ENCODE measurements around the gene DDX10.

Gene DDX10

DNA sequence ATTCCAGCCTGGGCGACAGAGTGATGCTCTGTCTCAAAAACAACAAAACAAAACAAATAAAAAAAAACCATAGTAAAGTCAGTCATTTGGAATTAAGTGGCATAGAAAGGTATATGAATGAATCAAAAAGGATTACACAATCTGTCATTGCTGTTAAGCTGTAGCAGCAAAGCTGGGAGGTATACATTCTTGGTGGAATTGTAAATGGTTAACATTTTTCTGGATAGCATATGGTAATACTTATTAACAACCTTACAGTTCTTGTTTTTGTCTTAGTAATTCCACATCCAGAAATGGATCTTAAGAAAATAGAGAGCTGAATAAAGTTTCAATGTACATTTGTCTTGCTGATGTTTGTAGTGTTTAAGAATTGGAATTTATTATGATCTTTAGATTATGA, 30.0 kb downstream of the DDX10 start:
- Histone ChIP-seq H3K36me3 (ENCODE audit: insufficient read depth, low read length) (peaks cover 5% of the 10 kb centered on the region), H3K27me3 (ENCODE audit: control insufficient read depth in 1 of 2, insufficient read depth in 2 of 2, low read length in 2 of 2) (no peaks in the 10 kb centered on the region), H3K27ac (ENCODE audit: low read depth, low read length) (no peak overlapping the region), H3K4me1 (ENCODE audit: insufficient read depth, low read length) (no peaks in the 10 kb centered on the region), H3K9ac (ENCODE audit: low read length) (no peak overlapping the region), H3K4me3 (ENCODE audit: low read depth in 1 of 2, low read length in 2 of 2) (no peak overlapping the region), H3K9me3 (ENCODE audit: low read length) (no peaks in the 10 kb centered on the region)

DNA sequence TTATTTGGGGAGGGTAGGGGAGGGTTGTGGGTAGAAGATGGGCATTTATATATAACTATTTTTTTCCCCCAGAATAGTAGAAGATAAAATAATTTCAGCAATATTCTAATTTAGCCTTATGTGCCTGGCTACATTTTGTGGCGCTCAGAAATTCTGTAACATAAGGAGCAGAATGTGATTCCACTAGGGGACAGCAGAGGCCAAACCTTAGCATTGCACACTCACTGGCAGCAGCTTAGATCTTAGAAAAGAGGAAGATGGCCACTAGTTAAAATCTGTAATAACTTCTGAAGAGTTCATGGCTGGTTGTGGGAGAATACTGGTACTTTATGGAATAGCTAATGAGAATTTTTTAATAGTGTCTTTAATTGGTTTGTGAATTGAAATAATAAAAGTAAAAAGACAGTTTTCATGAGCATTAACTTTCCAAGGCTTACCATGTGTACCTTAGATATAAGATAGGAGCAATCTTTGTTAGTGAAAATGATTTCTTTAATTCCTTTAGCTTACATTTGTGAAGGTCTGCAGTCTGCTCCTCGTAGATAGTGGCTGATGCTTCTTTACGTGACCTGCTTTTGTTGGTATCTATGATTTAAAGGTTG, 33.1 kb downstream of the DDX10 start:
- H3K36me3 ChIP-seq (ENCODE audit: insufficient read depth, low read length), result peaks cover 5% of the 10 kb centered on the region
- no peak overlapping the region for H3K9ac ChIP-seq (ENCODE audit: low read length)
- H3K27me3 ChIP-seq (ENCODE audit: control insufficient read depth in 1 of 2, insufficient read depth in 2 of 2, low read length in 2 of 2), result no peaks in the 10 kb centered on the region
- H3K4me3 ChIP-seq (ENCODE audit: low read depth in 1 of 2, low read length in 2 of 2), result no peak overlapping the region
- no peaks in the 10 kb centered on the region for H3K4me1 ChIP-seq (ENCODE audit: insufficient read depth, low read length)
- H3K27ac ChIP-seq (ENCODE audit: low read depth, low read length), result no peak overlapping the region
- no peaks in the 10 kb centered on the region for H3K9me3 ChIP-seq (ENCODE audit: low read length)

DNA sequence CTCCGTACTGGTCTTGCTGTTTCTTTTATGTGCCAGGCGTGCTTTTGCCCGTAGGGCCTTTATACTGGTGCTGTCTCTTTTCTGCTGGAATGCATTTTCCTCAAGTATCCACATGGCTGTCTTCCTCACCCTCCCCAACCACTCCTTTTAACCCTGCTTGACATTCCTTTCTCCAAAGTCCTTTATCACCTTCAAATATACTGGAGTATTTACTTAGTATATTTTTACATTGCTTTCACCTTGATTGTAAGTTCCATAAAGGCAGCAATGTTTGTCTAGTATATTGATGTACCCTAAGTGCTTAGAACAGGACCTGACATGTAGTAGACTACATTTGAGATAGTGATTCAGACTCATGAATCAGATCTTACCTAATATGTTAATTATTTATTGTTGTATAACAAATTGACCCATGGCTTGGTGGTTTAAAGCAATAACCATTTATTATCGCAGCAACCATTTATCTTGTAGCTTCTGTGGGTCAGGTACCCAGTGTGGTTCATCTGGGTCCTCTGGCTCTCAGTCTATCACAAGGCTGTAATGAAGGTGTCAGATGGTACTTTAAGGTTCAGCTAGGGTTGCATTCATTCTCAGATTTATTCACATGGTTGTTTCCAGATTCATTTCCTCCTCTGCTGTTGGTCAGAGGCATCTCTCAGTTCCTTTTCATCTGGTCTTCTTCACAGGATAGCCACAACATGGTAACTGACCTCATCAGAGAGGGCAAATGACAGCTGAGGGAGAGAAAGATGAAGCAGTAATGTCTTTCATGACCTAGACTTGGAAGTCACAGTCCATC, 34.2 kb downstream of the DDX10 start:
- Histone ChIP-seq H3K27ac (ENCODE audit: low read depth, low read length) (no peak overlapping the region), H3K27me3 (ENCODE audit: control insufficient read depth in 1 of 2, insufficient read depth in 2 of 2, low read length in 2 of 2) (no peaks in the 10 kb centered on the region), H3K9me3 (ENCODE audit: low read length) (no peaks in the 10 kb centered on the region), H3K36me3 (ENCODE audit: insufficient read depth, low read length) (no peaks in the 10 kb centered on the region), H3K4me1 (ENCODE audit: insufficient read depth, low read length) (no peaks in the 10 kb centered on the region), H3K9ac (ENCODE audit: low read length) (no peak overlapping the region), H3K4me3 (ENCODE audit: low read depth in 1 of 2, low read length in 2 of 2) (no peak overlapping the region)

DNA sequence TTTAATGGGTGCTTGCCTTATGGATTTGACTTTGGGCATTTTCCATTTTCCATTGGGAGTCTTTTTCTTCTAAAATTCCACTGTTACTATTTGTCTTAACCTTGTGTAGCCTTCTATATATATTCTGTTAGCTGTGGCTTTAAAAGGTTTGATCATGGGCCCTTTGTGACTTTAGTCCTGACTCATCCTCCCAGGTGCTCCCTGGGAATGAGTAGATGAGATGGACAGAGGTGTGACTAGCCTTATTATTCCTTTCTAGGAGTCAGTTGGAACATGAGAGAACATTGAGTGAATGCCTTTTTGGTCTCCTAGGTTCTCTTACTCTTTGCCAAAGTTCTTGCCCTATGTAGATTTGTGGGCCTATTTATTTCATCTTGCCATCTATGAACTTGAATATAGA, 39.0 kb downstream of the DDX10 start:
- Histone ChIP-seq H3K4me1 (ENCODE audit: insufficient read depth, low read length) (no peaks in the 10 kb centered on the region), H3K36me3 (ENCODE audit: insufficient read depth, low read length) (peaks cover 15% of the 10 kb centered on the region), H3K4me3 (ENCODE audit: low read depth in 1 of 2, low read length in 2 of 2) (no peak overlapping the region), H3K9ac (ENCODE audit: low read length) (no peak overlapping the region), H3K27me3 (ENCODE audit: control insufficient read depth in 1 of 2, insufficient read depth in 2 of 2, low read length in 2 of 2) (no peaks in the 10 kb centered on the region), H3K27ac (ENCODE audit: low read depth, low read length) (no peak overlapping the region), H3K9me3 (ENCODE audit: low read length) (no peaks in the 10 kb centered on the region)

DNA sequence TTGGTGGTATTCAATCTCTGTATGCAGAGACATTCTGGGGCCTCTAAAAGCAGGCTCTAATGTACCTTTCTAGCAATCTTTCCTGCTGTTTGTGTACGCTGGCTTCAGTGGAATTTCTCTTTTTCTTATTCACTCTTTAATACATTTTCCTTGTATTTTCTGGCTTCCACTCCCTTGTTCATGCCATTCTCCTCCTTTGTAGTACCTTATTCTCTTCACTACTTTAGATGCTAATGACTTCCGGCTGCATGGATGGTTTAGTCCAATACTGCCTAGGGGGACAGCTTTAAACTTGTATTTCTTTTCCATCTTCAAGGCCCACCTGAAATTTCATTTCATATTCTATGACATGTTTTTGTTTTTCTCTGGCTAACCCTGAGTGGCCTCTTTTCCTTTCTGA, 40.2 kb downstream of the DDX10 start:
- Histone ChIP-seq H3K36me3 (ENCODE audit: insufficient read depth, low read length) (peaks cover 21% of the 10 kb centered on the region), H3K27me3 (ENCODE audit: control insufficient read depth in 1 of 2, insufficient read depth in 2 of 2, low read length in 2 of 2) (no peaks in the 10 kb centered on the region), H3K4me3 (ENCODE audit: low read depth in 1 of 2, low read length in 2 of 2) (no peak overlapping the region), H3K9ac (ENCODE audit: low read length) (no peak overlapping the region), H3K9me3 (ENCODE audit: low read length) (no peaks in the 10 kb centered on the region), H3K27ac (ENCODE audit: low read depth, low read length) (no peak overlapping the region), H3K4me1 (ENCODE audit: insufficient read depth, low read length) (no peaks in the 10 kb centered on the region)

DNA sequence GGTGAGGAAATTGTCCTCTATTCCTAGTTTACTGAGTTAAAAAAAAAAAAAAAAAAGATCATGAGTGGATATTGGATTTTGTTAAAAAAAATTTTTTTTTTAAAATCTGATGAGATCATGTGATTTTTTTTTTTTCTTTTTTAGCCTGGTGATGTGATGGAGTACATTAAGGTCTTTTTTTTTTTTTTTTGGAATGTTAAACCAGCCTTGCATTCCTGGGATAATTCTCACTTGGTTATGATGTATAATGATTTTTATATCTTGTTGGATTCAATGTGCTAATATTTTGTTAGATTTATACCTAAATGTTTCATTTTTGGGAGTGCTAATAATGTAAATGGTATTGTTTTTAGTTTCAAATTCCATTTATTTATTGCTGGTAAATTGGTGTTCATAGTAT, 43.3 kb downstream of the DDX10 start:
- Histone ChIP-seq H3K9me3 (ENCODE audit: low read length) (no peaks in the 10 kb centered on the region), H3K4me1 (ENCODE audit: insufficient read depth, low read length) (no peaks in the 10 kb centered on the region), H3K9ac (ENCODE audit: low read length) (no peak overlapping the region), H3K27ac (ENCODE audit: low read depth, low read length) (no peak overlapping the region), H3K4me3 (ENCODE audit: low read depth in 1 of 2, low read length in 2 of 2) (no peak overlapping the region), H3K27me3 (ENCODE audit: control insufficient read depth in 1 of 2, insufficient read depth in 2 of 2, low read length in 2 of 2) (no peaks in the 10 kb centered on the region), H3K36me3 (ENCODE audit: insufficient read depth, low read length) (peaks cover 27% of the 10 kb centered on the region)

DNA sequence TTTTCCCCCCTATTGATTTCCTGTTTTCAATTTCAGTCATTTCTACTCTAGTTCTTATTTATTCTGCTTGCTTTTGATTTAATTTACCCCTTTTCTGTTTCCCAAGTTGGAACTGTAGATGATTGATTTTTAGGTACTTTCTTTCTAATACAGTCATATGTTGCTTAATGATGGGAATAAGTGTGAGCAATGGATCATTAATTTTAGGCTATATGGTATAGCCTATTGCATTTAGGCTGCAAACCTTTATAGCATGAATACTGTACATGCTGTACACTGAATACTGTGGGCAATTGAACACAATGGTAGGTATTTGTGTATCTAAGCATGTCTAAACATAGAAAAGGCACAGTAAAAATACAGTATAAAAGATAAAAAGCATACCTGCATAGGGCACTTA, 44.9 kb downstream of the DDX10 start:
- Histone ChIP-seq H3K4me1 (ENCODE audit: insufficient read depth, low read length) (no peaks in the 10 kb centered on the region), H3K9me3 (ENCODE audit: low read length) (no peaks in the 10 kb centered on the region), H3K36me3 (ENCODE audit: insufficient read depth, low read length) (peaks cover 27% of the 10 kb centered on the region), H3K9ac (ENCODE audit: low read length) (no peak overlapping the region), H3K27me3 (ENCODE audit: control insufficient read depth in 1 of 2, insufficient read depth in 2 of 2, low read length in 2 of 2) (no peaks in the 10 kb centered on the region), H3K27ac (ENCODE audit: low read depth, low read length) (no peak overlapping the region), H3K4me3 (ENCODE audit: low read depth in 1 of 2, low read length in 2 of 2) (no peak overlapping the region)

DNA sequence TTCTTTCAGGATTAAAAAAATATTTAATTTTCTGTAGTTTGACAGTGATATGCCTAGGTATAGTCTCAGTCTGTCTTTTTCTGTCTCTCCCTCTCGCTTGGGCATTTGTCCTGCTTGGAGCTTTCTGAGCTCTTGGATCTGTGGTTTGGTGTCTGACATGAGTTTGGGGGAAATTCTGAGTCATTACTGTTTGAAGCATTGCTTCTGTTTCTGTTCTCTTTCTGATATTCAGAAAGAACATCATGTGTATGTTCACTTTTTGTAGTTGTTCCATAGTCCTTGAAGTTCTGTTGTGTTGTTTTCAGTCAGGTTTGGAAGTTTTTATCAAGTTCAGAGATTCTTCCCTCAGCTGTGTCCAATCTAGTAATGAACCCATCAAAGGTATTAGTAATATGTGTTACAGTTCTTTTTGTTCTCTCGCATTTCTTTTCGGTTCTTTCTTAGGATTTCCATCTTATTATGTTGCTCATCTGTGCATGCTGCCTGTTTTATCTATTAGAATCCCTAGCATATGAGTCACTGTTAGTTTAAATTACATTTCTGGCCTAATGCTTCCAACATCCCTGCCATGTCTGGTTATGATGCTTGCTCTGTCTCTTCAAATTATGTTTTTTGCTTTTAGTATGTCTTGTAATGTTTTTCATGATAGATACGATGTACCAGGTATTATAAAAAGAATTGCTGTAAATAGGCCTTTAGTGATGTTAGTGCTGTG, 48.4 kb downstream of the DDX10 start:
- Histone ChIP-seq H3K27ac (ENCODE audit: low read depth, low read length) (no peak overlapping the region), H3K27me3 (ENCODE audit: control insufficient read depth in 1 of 2, insufficient read depth in 2 of 2, low read length in 2 of 2) (no peaks in the 10 kb centered on the region), H3K36me3 (ENCODE audit: insufficient read depth, low read length) (peaks cover 24% of the 10 kb centered on the region), H3K9ac (ENCODE audit: low read length) (no peak overlapping the region), H3K9me3 (ENCODE audit: low read length) (no peaks in the 10 kb centered on the region), H3K4me1 (ENCODE audit: insufficient read depth, low read length) (no peaks in the 10 kb centered on the region), H3K4me3 (ENCODE audit: low read depth in 1 of 2, low read length in 2 of 2) (no peak overlapping the region)

DNA sequence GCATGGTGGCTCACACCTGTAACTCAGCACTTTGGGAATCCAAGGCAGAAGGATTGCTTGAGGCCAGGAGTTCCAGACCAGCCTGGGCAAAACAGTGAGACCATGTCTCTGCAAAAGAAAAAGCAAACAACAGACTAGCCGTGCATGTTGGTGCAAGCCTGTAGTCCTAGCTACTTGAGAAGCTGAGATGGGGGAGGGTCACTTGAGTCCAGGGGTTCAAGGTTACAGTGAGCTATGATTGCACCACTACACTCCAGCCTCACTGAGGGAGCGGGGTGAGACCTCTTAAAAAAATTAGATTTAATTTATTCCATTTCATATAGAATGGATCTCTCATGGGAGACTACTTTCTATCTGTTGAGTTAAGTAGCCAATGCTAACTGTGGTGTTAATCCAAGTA, 50.4 kb downstream of the DDX10 start:
- H3K9me3 ChIP-seq (ENCODE audit: low read length), result no peaks in the 10 kb centered on the region
- peaks cover 18% of the 10 kb centered on the region for H3K36me3 ChIP-seq (ENCODE audit: insufficient read depth, low read length)
- H3K27ac ChIP-seq (ENCODE audit: low read depth, low read length), result no peak overlapping the region
- H3K4me3 ChIP-seq (ENCODE audit: low read depth in 1 of 2, low read length in 2 of 2), result no peak overlapping the region
- no peak overlapping the region for H3K9ac ChIP-seq (ENCODE audit: low read length)
- no peaks in the 10 kb centered on the region for H3K4me1 ChIP-seq (ENCODE audit: insufficient read depth, low read length)
- H3K27me3 ChIP-seq (ENCODE audit: control insufficient read depth in 1 of 2, insufficient read depth in 2 of 2, low read length in 2 of 2), result no peaks in the 10 kb centered on the region

DNA sequence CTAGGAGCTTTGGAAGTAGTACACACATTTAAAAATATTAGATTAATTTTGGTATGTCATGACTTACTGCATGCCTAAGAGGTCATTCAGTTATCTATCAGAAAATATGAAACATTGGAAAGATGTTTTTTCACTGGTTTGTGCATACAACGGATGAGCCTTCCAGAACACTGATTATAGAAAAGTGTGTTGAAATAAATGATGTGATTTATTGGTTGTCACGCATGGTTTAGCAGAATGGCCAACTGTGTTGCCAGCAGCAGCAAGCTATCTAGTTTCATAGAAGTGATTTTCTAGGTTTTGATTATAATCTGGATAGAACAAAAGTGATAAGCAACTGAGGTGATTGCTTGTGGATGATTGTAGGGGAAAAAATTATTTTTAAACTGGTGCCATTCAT, 53.6 kb downstream of the DDX10 start:
- H3K36me3 ChIP-seq (ENCODE audit: insufficient read depth, low read length), result peaks cover 21% of the 10 kb centered on the region
- no peaks in the 10 kb centered on the region for H3K4me1 ChIP-seq (ENCODE audit: insufficient read depth, low read length)
- H3K9me3 ChIP-seq (ENCODE audit: low read length), result no peaks in the 10 kb centered on the region
- H3K4me3 ChIP-seq (ENCODE audit: low read depth in 1 of 2, low read length in 2 of 2), result no peak overlapping the region
- no peaks in the 10 kb centered on the region for H3K27me3 ChIP-seq (ENCODE audit: control insufficient read depth in 1 of 2, insufficient read depth in 2 of 2, low read length in 2 of 2)
- H3K27ac ChIP-seq (ENCODE audit: low read depth, low read length), result no peak overlapping the region
- no peak overlapping the region for H3K9ac ChIP-seq (ENCODE audit: low read length)

DNA sequence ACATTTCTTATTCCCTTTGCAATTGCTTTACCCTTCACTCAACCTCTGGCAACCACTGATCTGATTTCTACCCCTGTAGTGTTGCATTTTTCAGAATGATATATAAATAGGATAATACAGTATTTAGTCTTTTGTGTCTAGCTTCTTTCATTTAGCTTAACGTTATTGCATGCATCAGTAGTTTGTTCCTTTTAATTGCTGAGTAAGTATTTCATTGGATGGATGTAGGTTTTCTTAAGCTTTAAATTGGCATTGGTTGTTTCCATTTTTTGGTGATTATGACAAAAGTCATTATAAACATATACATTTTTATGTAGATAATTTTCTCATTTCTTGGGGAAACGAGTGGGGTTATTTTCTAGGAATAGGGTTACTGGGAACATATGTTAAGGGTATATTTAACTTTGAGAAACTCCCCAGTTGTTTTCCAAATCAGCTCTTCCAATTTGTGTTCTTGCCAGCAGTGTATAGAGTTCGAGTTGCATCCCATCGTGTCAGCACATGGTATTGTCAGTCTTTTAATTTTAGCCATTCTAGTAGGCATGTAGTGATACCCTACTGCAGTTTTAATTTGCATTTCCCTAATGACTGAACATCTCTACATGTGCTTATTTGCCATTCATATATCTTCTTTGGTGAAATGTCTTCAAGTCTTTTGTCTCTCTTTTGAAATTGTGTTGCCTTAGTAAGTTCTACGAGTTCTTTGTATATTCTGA, 60.3 kb downstream of the DDX10 start:
- H3K9me3 ChIP-seq (ENCODE audit: low read length), result no peaks in the 10 kb centered on the region
- H3K9ac ChIP-seq (ENCODE audit: low read length), result no peak overlapping the region
- H3K4me3 ChIP-seq (ENCODE audit: low read depth in 1 of 2, low read length in 2 of 2), result no peak overlapping the region
- no peak overlapping the region for H3K27ac ChIP-seq (ENCODE audit: low read depth, low read length)
- H3K36me3 ChIP-seq (ENCODE audit: insufficient read depth, low read length), result peaks cover 11% of the 10 kb centered on the region
- H3K27me3 ChIP-seq (ENCODE audit: control insufficient read depth in 1 of 2, insufficient read depth in 2 of 2, low read length in 2 of 2), result no peaks in the 10 kb centered on the region
- no peaks in the 10 kb centered on the region for H3K4me1 ChIP-seq (ENCODE audit: insufficient read depth, low read length)

Data from muscle layer of colon (tissue), 2 donors.